ENCODE results near the gene PSMD8.

PSMD8 gene

DNA sequence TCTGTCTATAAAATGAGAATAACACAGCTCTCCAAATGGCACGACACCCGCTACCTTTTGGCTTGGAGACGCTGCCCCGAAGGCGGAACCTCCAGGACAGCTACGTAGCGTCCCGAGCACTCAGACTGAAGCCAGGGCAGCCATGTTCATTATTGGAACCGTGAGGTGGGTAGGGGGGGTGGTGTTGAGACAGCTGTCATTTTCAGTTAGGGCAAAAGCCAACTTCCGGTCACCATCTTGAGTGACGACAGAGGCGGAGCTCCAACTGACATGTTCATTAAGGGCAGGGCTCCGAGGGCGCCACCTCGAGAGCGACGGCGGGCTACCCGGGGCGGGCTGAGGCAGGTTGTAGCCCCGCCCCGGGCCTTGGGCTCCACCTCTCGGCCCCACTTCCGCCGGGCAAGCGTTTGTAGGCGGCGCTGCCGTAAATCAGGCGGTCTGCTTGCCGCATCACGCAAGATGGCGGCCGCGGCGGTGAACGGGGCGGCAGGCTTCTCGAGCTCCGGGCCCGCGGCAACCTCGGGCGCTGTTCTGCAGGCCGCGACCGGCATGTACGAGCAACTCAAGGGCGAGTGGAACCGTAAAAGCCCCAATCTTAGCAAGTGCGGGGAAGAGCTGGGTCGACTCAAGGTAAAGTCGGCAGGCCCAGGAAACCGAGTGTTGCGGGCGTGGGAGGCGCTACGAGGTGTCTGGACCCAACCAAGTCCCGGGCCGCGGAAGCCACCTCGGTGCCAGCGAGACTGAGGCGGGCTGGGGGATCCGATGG, at the start of gene PSMD8:
TSS of gene PSMD8 (plus strand) at position 240 of the 766 bp plus-strand sequence. CDS start at position 271, 31 bp downstream.
- TF ChIP-seq CREB1 (IDR thresholded peaks at IDR 0.05; ENCODE audit: low read depth) (peak; percentile 78), TAF1 (IDR thresholded peaks at IDR 0.05; ENCODE audit: low read depth) (peak; percentile 100), EP300 (IDR thresholded peaks at IDR 0.05; ENCODE audit: borderline replicate concordance) (no peak), ZBTB7A (IDR thresholded peaks at IDR 0.05; ENCODE audit: low read depth) (no peak; the same call in 1 of the 2 replicates), TEAD4 (IDR thresholded peaks at IDR 0.05) (0 out of 2 replicates have a peak, but pooled peaks have one; percentile 35), RAD21 (IDR thresholded peaks at IDR 0.05; ENCODE audit: low read depth) (peak; percentile 23; the same call in 1 of the 2 replicates), CEBPB (IDR thresholded peaks at IDR 0.05) (no peak), YY1 (IDR thresholded peaks at IDR 0.05; ENCODE audit: low read depth) (peak; percentile 95), FOXM1 (IDR thresholded peaks at IDR 0.05; ENCODE audit: borderline replicate concordance, low read depth) (no peak), NFIC (IDR thresholded peaks at IDR 0.05) (0 out of 2 replicates have a peak, but pooled peaks have one; percentile 2), TCF12 (IDR thresholded peaks at IDR 0.05; ENCODE audit: low read depth) (peak; percentile 63; the same call in 1 of the 2 replicates), EGR1 (IDR thresholded peaks at IDR 0.05) (peak; percentile 88)
- TF ChIP-seq, protein P1, sequence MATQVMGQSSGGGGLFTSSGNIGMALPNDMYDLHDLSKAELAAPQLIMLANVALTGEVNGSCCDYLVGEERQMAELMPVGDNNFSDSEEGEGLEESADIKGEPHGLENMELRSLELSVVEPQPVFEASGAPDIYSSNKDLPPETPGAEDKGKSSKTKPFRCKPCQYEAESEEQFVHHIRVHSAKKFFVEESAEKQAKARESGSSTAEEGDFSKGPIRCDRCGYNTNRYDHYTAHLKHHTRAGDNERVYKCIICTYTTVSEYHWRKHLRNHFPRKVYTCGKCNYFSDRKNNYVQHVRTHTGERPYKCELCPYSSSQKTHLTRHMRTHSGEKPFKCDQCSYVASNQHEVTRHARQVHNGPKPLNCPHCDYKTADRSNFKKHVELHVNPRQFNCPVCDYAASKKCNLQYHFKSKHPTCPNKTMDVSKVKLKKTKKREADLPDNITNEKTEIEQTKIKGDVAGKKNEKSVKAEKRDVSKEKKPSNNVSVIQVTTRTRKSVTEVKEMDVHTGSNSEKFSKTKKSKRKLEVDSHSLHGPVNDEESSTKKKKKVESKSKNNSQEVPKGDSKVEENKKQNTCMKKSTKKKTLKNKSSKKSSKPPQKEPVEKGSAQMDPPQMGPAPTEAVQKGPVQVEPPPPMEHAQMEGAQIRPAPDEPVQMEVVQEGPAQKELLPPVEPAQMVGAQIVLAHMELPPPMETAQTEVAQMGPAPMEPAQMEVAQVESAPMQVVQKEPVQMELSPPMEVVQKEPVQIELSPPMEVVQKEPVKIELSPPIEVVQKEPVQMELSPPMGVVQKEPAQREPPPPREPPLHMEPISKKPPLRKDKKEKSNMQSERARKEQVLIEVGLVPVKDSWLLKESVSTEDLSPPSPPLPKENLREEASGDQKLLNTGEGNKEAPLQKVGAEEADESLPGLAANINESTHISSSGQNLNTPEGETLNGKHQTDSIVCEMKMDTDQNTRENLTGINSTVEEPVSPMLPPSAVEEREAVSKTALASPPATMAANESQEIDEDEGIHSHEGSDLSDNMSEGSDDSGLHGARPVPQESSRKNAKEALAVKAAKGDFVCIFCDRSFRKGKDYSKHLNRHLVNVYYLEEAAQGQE (IDR thresholded peaks at IDR 0.05; ENCODE audit: low read depth): no peak; the same call in 1 of the 2 replicates
- TF ChIP-seq, protein P2, sequence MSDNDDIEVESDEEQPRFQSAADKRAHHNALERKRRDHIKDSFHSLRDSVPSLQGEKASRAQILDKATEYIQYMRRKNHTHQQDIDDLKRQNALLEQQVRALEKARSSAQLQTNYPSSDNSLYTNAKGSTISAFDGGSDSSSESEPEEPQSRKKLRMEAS (IDR thresholded peaks at IDR 0.05): no peak; the same call in none of the 2 replicates
- TF ChIP-seq, protein P3, sequence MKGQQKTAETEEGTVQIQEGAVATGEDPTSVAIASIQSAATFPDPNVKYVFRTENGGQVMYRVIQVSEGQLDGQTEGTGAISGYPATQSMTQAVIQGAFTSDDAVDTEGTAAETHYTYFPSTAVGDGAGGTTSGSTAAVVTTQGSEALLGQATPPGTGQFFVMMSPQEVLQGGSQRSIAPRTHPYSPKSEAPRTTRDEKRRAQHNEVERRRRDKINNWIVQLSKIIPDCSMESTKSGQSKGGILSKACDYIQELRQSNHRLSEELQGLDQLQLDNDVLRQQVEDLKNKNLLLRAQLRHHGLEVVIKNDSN (IDR thresholded peaks at IDR 0.05): no peak

DNA sequence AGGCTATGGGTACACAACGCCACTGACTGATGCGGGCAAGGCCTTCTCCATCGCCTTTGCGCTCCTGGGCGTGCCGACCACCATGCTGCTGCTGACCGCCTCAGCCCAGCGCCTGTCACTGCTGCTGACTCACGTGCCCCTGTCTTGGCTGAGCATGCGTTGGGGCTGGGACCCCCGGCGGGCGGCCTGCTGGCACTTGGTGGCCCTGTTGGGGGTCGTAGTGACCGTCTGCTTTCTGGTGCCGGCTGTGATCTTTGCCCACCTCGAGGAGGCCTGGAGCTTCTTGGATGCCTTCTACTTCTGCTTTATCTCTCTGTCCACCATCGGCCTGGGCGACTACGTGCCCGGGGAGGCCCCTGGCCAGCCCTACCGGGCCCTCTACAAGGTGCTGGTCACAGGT, 47.8 kb upstream of the PSMD8 start:
- TF ChIP-seq YY1 (IDR thresholded peaks at IDR 0.05; ENCODE audit: low read depth) (no peak), TEAD4 (IDR thresholded peaks at IDR 0.05) (no peak), FOXM1 (IDR thresholded peaks at IDR 0.05; ENCODE audit: borderline replicate concordance, low read depth) (no peak), TAF1 (IDR thresholded peaks at IDR 0.05; ENCODE audit: low read depth) (no peak), RAD21 (IDR thresholded peaks at IDR 0.05; ENCODE audit: low read depth) (no peak)
- TF ChIP-seq, protein P1 (IDR thresholded peaks at IDR 0.05; ENCODE audit: low read depth): no peak

DNA sequence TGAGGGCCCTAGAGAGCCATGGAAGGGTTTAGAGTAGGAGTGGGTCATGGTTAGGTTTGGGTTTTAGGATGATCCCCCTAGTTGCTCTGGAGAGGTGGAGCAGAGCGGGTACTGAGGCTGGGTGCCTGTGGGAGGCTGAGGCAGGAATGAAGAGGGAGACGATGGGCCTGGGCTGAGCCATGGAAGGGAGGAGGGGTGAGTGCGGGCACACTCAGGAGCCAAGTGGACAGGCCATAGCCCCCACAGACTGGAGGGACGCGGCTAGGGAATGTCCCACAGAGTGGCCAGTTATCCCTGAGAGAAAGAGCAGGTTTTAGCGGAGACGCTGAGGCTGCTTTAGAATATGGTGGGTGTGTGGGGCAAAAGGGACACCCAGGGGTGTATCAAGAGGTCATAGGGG, 44.7 kb upstream of the PSMD8 start:
- TF ChIP-seq ZBTB7A (IDR thresholded peaks at IDR 0.05; ENCODE audit: low read depth): no peak
- TF ChIP-seq CREB1 (IDR thresholded peaks at IDR 0.05; ENCODE audit: low read depth): no peak
- no peak for TF ChIP-seq NFIC (IDR thresholded peaks at IDR 0.05)
- no peak for TF ChIP-seq RAD21 (IDR thresholded peaks at IDR 0.05; ENCODE audit: low read depth)
- TF ChIP-seq TCF12 (IDR thresholded peaks at IDR 0.05; ENCODE audit: low read depth): no peak
- TF ChIP-seq FOXM1 (IDR thresholded peaks at IDR 0.05; ENCODE audit: borderline replicate concordance, low read depth): no peak
- TF ChIP-seq, protein P3 (IDR thresholded peaks at IDR 0.05): no peak
- no peak for TF ChIP-seq TEAD4 (IDR thresholded peaks at IDR 0.05)
- TF ChIP-seq, protein P1 (IDR thresholded peaks at IDR 0.05; ENCODE audit: low read depth): no peak
- TF ChIP-seq CEBPB (IDR thresholded peaks at IDR 0.05): no peak
- no peak for TF ChIP-seq EP300 (IDR thresholded peaks at IDR 0.05; ENCODE audit: borderline replicate concordance)
- no peak for TF ChIP-seq TAF1 (IDR thresholded peaks at IDR 0.05; ENCODE audit: low read depth)
- no peak for TF ChIP-seq EGR1 (IDR thresholded peaks at IDR 0.05)
- TF ChIP-seq, protein P2 (IDR thresholded peaks at IDR 0.05): no peak
- TF ChIP-seq YY1 (IDR thresholded peaks at IDR 0.05; ENCODE audit: low read depth): no peak

DNA sequence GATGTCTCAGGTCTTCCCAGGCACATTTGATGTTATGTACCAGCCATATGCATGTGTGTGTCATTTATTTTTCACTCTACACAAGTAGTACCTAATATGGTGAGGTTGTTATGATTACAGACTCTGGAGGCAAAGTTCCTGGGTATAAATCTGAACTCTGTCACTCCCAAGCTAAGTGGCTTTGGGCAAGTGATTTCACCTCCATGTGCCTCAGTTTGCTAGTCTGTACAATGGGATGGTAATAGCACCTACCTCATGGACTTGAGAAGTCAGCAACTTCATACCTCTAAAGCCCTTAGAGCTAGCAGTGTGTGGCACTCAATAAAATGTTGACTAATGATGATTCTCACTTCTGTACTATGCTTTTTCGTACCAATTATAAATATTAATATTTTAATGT, 42.6 kb upstream of the PSMD8 start:
- no peak for TF ChIP-seq YY1 (IDR thresholded peaks at IDR 0.05; ENCODE audit: low read depth)
- no peak for TF ChIP-seq CREB1 (IDR thresholded peaks at IDR 0.05; ENCODE audit: low read depth)
- no peak for TF ChIP-seq TCF12 (IDR thresholded peaks at IDR 0.05; ENCODE audit: low read depth)
- no peak for TF ChIP-seq FOXM1 (IDR thresholded peaks at IDR 0.05; ENCODE audit: borderline replicate concordance, low read depth)
- TF ChIP-seq ZBTB7A (IDR thresholded peaks at IDR 0.05; ENCODE audit: low read depth): no peak
- TF ChIP-seq, protein P2 (IDR thresholded peaks at IDR 0.05): no peak
- TF ChIP-seq TAF1 (IDR thresholded peaks at IDR 0.05; ENCODE audit: low read depth): no peak
- no peak for TF ChIP-seq CEBPB (IDR thresholded peaks at IDR 0.05)
- TF ChIP-seq, protein P3 (IDR thresholded peaks at IDR 0.05): no peak
- no peak for TF ChIP-seq NFIC (IDR thresholded peaks at IDR 0.05)

Measured in Ishikawa (cell line).